H1 (cell line): ENCODE data around the gene ONECUT3.

Experiments used
- GABPA ChIP-seq: IDR thresholded peaks from 2 replicates; pipeline ENCODE4 v1.6.1; 2011; ENCODE audit warnings: mild to moderate bottlenecking, low read length, moderate library complexity, borderline replicate concordance; ENCODE audit not compliant: insufficient read depth
- SRF ChIP-seq: IDR thresholded peaks from 2 replicates; pipeline ENCODE4 v1.6.1; 2011; ENCODE audit warnings: mild to moderate bottlenecking, low read depth, low read length, moderate library complexity
- TEAD4 ChIP-seq: IDR thresholded peaks from 2 replicates; pipeline ENCODE4 v1.6.1; 2012; ENCODE audit warnings: low read depth, low read length, inconsistent platforms, mixed read lengths

- TF ChIP-seq GABPA = no peak
- no peak for TF ChIP-seq TEAD4
- TF ChIP-seq SRF = no peak
These were observed 74.4 kb downstream of the ONECUT3 start for GRCh38 chr19:1827566-1828278.
